ENCODE results near the gene WFIKKN1. TPM values are rescaled to one million over a fixed set of nuclear protein-coding genes. Genes with fewer than 3 reads are reported as not detected.
A peak's percentile ranks its signal among the peaks of the same experiment; 100 is the strongest.

WFIKKN1 gene
- total RNA-seq, 2 donors from 2014 or later: 0.52 to 0.71 TPM

- peak; percentile 73 for DNase-seq (ENCODE audit: low spot score)
- Histone ChIP-seq H3K9me3 (no peaks in the 10 kb centered on the region), H3K27ac (no peak overlapping the region), H3K4me3 (no peak overlapping the region), H3K4me1 (peaks cover 0 to 33% of the 10 kb centered on the region in 2 donors), H3K27me3 (no peaks in the 10 kb centered on the region), H3K36me3 (no peaks in the 10 kb centered on the region)
- no peak for TF ChIP-seq CTCF (IDR thresholded peaks at IDR 0.05)
Observed at GRCh38 chr16:592518-593306, 38.1 kb upstream of the WFIKKN1 start.

- DNase-seq (ENCODE audit: low spot score): no peak
- no peaks in the 10 kb centered on the region for H3K36me3 ChIP-seq
- no peak overlapping the region for H3K27ac ChIP-seq
- peaks cover 0 to 26% of the 10 kb centered on the region in 2 donors for H3K4me1 ChIP-seq
- no peak for TF ChIP-seq CTCF (IDR thresholded peaks at IDR 0.05)
- H3K27me3 ChIP-seq: no peaks in the 10 kb centered on the region
- no peak overlapping the region for H3K4me3 ChIP-seq
- no peaks in the 10 kb centered on the region for H3K9me3 ChIP-seq
Observed at GRCh38 chr16:593406-593805, 37.4 kb upstream of the WFIKKN1 start.

GRCh38 chr16:593807-594206 is 37.0 kb upstream of the WFIKKN1 start:
- no peaks in the 10 kb centered on the region for H3K27me3 ChIP-seq

GRCh38 chr16:595094-595528 is 35.7 kb upstream of the WFIKKN1 start:
- H3K9me3 ChIP-seq: no peaks in the 10 kb centered on the region
- H3K4me3 ChIP-seq: no peak overlapping the region
- no peak overlapping the region for H3K27ac ChIP-seq
- H3K36me3 ChIP-seq: no peaks in the 10 kb centered on the region
- no peaks in the 10 kb centered on the region for H3K27me3 ChIP-seq
- H3K4me1 ChIP-seq: peaks cover 0 to 24% of the 10 kb centered on the region in 2 donors
- TF ChIP-seq CTCF (IDR thresholded peaks at IDR 0.05): no peak
- DNase-seq (ENCODE audit: low spot score): no peak

More at GRCh38 chr16:593807-594206, 37.0 kb upstream of the WFIKKN1 start:
- Histone ChIP-seq H3K27ac (no peak overlapping the region), H3K4me3 (no peak overlapping the region), H3K4me1 (peaks cover 0 to 24% of the 10 kb centered on the region in 2 donors), H3K9me3 (no peaks in the 10 kb centered on the region), H3K36me3 (no peaks in the 10 kb centered on the region)
- DNase-seq (ENCODE audit: low spot score): no peak
- TF ChIP-seq CTCF (IDR thresholded peaks at IDR 0.05): no peak

GRCh38 chr16:595942-596735 is 34.6 kb upstream of the WFIKKN1 start:
- Histone ChIP-seq H3K9me3 (no peaks in the 10 kb centered on the region), H3K4me1 (peaks cover 0 to 18% of the 10 kb centered on the region in 2 donors), H3K36me3 (no peaks in the 10 kb centered on the region), H3K27ac (no peak overlapping the region), H3K4me3 (no peak overlapping the region), H3K27me3 (no peaks in the 10 kb centered on the region)
- no peak for TF ChIP-seq CTCF (IDR thresholded peaks at IDR 0.05)
- no peak for DNase-seq (ENCODE audit: low spot score)
